ENCODE data around the gene MED15. TPM values are rescaled to one million over a fixed set of nuclear protein-coding genes. Genes with fewer than 3 reads are reported as not detected.
"Not testable (repeated sequence)": the region's sequence is repeated elsewhere in the genome, so short reads cannot be mapped to it uniquely, and the experiment has no call there.

MED15 gene
- total and polyA plus RNA-seq, 2 of the 8 experiments (the other 6 are each of a cell fraction or from before 2014, with no cell fraction given) = 28.3 to 57.1 TPM

- H4K5ac ChIP-seq (ENCODE audit: insufficient read length, low read depth, low read length) = no peak overlapping the region
- H3K9ac ChIP-seq (replicated peaks in 1 of 4; ENCODE audit: extremely low read depth in 1 of 4, low read depth in 3 of 4, low read length in 3 of 4) = no peak overlapping the region
- H3K14ac ChIP-seq (ENCODE audit: insufficient read length) = no peak overlapping the region
- H3K18ac ChIP-seq (ENCODE audit: extremely low read depth, low read length) = no peak overlapping the region
- H2AFZ ChIP-seq (ENCODE audit: low read length) = no peak overlapping the region
- no peak for TF ChIP-seq BRCA1 (IDR thresholded peaks at IDR 0.05; ENCODE audit: low read depth, low read length)
- ChIA-PET POLR2A (ENCODE audit: partially characterized antibody) (interaction anchor here (0.6 kb wide), 1 partner anchor 17 kb away, joined by 3 read pairs; no protein-coding TSS in a partner anchor), CTCF (ENCODE audit: partially characterized antibody) (no interaction called here)
- H2BK5ac ChIP-seq (ENCODE audit: low read depth, low read length) = no peak overlapping the region
- H2BK12ac ChIP-seq (ENCODE audit: low read depth, low read length) = no peak overlapping the region
- no peak for DNase-seq (ENCODE audit: low read depth in 1 of 2, low spot score in 2 of 2)
- H3K23ac ChIP-seq (ENCODE audit: insufficient read length) = no peak overlapping the region
- no peaks in the 10 kb centered on the region for H3K79me1 ChIP-seq (ENCODE audit: low read depth, low read length)
- no peaks in the 10 kb centered on the region for H3K36me3 ChIP-seq (ENCODE audit: control insufficient read depth in 2 of 4, insufficient read depth in 4 of 4, low read length in 3 of 4)
- H4K8ac ChIP-seq (ENCODE audit: extremely low read depth, insufficient read depth, low read length) = no peak overlapping the region
- no peak overlapping the region for H4K91ac ChIP-seq (replicated peaks; ENCODE audit: insufficient read length, low read length)
- H4K20me1 ChIP-seq (replicated peaks in 1 of 2; ENCODE audit: control insufficient read depth in 1 of 2, insufficient read depth in 2 of 2, low read length in 2 of 2) = no peaks in the 10 kb centered on the region
- no peaks in the 10 kb centered on the region for H3K27me3 ChIP-seq (replicated peaks in 1 of 4; ENCODE audit: control insufficient read depth in 3 of 4, extremely low read depth in 1 of 4, insufficient read depth in 3 of 4, low read length in 3 of 4)
- no peak overlapping the region for H3K4ac ChIP-seq (replicated peaks; ENCODE audit: insufficient read length, low read depth, low read length)
- H2BK120ac ChIP-seq (replicated peaks; ENCODE audit: low read depth, low read length) = no peak overlapping the region
- WGBS, 2 experiments (ENCODE audit: extremely low coverage in 1 of 2, insufficient coverage in 1 of 2, insufficient read length in 1 of 2, insufficient replicate concordance in 2 of 2, low coverage in 1 of 2, low lambda C conversion rate in 2 of 2, missing lambda C conversion rate in 1 of 2) = 92% methylated on average over 1 of the region's 1 CpG; no CpG with 5 or more reads in 1 of the 2 experiments
- FAIRE-seq = no peak
- H3K4me2 ChIP-seq (ENCODE audit: insufficient read depth in 1 of 2, low read depth in 2 of 2, low read length in 2 of 2) = no peak overlapping the region
- no peak overlapping the region for H2BK20ac ChIP-seq (ENCODE audit: low read length)
- H3K9me3 ChIP-seq (ENCODE audit: insufficient read depth in 2 of 2, low read depth in 1 of 2, low read length in 1 of 2) = no peaks in the 10 kb centered on the region; a peak in 1 of 4 replicates
- no peak overlapping the region for H3K4me3 ChIP-seq (ENCODE audit: extremely low read depth in 1 of 4, insufficient read depth in 2 of 4, low read depth in 3 of 4, low read length in 4 of 4)
- no peak overlapping the region for H3K27ac ChIP-seq (ENCODE audit: low read depth, low read length)
- no peak overlapping the region for H2AK5ac ChIP-seq (ENCODE audit: low read depth, low read length)
- H3K23me2 ChIP-seq (ENCODE audit: low read depth, low read length) = no peaks in the 10 kb centered on the region
- H2BK15ac ChIP-seq (ENCODE audit: low read length) = no peak overlapping the region
- no peaks in the 10 kb centered on the region for H3K79me2 ChIP-seq (ENCODE audit: control insufficient read depth in 1 of 2, insufficient read depth in 2 of 2, low read length in 2 of 2)
- H3K56ac ChIP-seq (replicated peaks; ENCODE audit: insufficient read length, low read depth, low read length) = no peak overlapping the region
- no peaks in the 10 kb centered on the region for H3K4me1 ChIP-seq (replicated peaks in 1 of 4; ENCODE audit: control insufficient read depth in 3 of 4, insufficient read depth in 4 of 4, low read length in 3 of 4)
Measured at GRCh38 chr22:20479612-20480196, 27.7 kb upstream of the MED15 start.

GRCh38 chr22:20483143-20483506 lies 24.3 kb upstream of the MED15 start:
- H2BK120ac ChIP-seq (replicated peaks; ENCODE audit: low read depth, low read length); H4K8ac ChIP-seq (ENCODE audit: extremely low read depth, insufficient read depth, low read length); H2BK15ac ChIP-seq (ENCODE audit: low read length); H3K36me3 ChIP-seq (ENCODE audit: control insufficient read depth in 2 of 4, insufficient read depth in 4 of 4, low read length in 3 of 4); H2AFZ ChIP-seq (ENCODE audit: low read length); DNase-seq (ENCODE audit: low read depth in 1 of 2, low spot score in 2 of 2); H3K23ac ChIP-seq (ENCODE audit: insufficient read length); H3K27me3 ChIP-seq (replicated peaks in 1 of 4; ENCODE audit: control insufficient read depth in 3 of 4, extremely low read depth in 1 of 4, insufficient read depth in 3 of 4, low read length in 3 of 4); H3K79me1 ChIP-seq (ENCODE audit: low read depth, low read length); H4K20me1 ChIP-seq (replicated peaks in 1 of 2; ENCODE audit: control insufficient read depth in 1 of 2, insufficient read depth in 2 of 2, low read length in 2 of 2); H3K9ac ChIP-seq (replicated peaks in 1 of 4; ENCODE audit: extremely low read depth in 1 of 4, low read depth in 3 of 4, low read length in 3 of 4); H2AK5ac ChIP-seq (ENCODE audit: low read depth, low read length); H3K4ac ChIP-seq (replicated peaks; ENCODE audit: insufficient read length, low read depth, low read length); H2BK12ac ChIP-seq (ENCODE audit: low read depth, low read length); H2BK5ac ChIP-seq (ENCODE audit: low read depth, low read length); POLR2A ChIA-PET (ENCODE audit: partially characterized antibody); H4K91ac ChIP-seq (replicated peaks; ENCODE audit: insufficient read length, low read length); H3K4me3 ChIP-seq (ENCODE audit: extremely low read depth in 1 of 4, insufficient read depth in 2 of 4, low read depth in 3 of 4, low read length in 4 of 4); H3K18ac ChIP-seq (ENCODE audit: extremely low read depth, low read length); H3K14ac ChIP-seq (ENCODE audit: insufficient read length); H3K27ac ChIP-seq (ENCODE audit: low read depth, low read length); H2BK20ac ChIP-seq (ENCODE audit: low read length); H3K56ac ChIP-seq (replicated peaks; ENCODE audit: insufficient read length, low read depth, low read length); H3K9me3 ChIP-seq (ENCODE audit: insufficient read depth in 2 of 2, low read depth in 1 of 2, low read length in 1 of 2); H3K4me2 ChIP-seq (ENCODE audit: insufficient read depth in 1 of 2, low read depth in 2 of 2, low read length in 2 of 2); H3K23me2 ChIP-seq (ENCODE audit: low read depth, low read length); H4K5ac ChIP-seq (ENCODE audit: insufficient read length, low read depth, low read length); FAIRE-seq; H3K79me2 ChIP-seq (ENCODE audit: control insufficient read depth in 1 of 2, insufficient read depth in 2 of 2, low read length in 2 of 2); H3K4me1 ChIP-seq (replicated peaks in 1 of 4; ENCODE audit: control insufficient read depth in 3 of 4, insufficient read depth in 4 of 4, low read length in 3 of 4): not testable (repeated sequence)
- 92% methylated on average over 7 of the region's 7 CpGs; no CpG with 5 or more reads in 1 of the 2 experiments for WGBS, 2 experiments (ENCODE audit: extremely low coverage in 1 of 2, insufficient coverage in 1 of 2, insufficient read length in 1 of 2, insufficient replicate concordance in 2 of 2, low coverage in 1 of 2, low lambda C conversion rate in 2 of 2, missing lambda C conversion rate in 1 of 2)
- CTCF ChIA-PET (ENCODE audit: partially characterized antibody) = interaction anchor here (0.8 to 1.7 kb wide), 4 partner anchors 9 to 91 kb away, joined by 3 read pairs; no protein-coding TSS in a partner anchor

Measured in H1 (cell line).